GM12873 (cell line): ENCODE measurements around the gene CDHR4.

Experiments used
- TF ChIP-seq, protein P1 (sequence below): IDR thresholded peaks from 2 replicates; pipeline ENCODE4 v1.5.1; 2012; ENCODE audit warnings: low read depth, mild to moderate bottlenecking, moderate library complexity, low read length, control low read depth; ENCODE audit not compliant: insufficient read depth; ENCODE audit errors: missing control alignments

Gene CDHR4

DNA sequence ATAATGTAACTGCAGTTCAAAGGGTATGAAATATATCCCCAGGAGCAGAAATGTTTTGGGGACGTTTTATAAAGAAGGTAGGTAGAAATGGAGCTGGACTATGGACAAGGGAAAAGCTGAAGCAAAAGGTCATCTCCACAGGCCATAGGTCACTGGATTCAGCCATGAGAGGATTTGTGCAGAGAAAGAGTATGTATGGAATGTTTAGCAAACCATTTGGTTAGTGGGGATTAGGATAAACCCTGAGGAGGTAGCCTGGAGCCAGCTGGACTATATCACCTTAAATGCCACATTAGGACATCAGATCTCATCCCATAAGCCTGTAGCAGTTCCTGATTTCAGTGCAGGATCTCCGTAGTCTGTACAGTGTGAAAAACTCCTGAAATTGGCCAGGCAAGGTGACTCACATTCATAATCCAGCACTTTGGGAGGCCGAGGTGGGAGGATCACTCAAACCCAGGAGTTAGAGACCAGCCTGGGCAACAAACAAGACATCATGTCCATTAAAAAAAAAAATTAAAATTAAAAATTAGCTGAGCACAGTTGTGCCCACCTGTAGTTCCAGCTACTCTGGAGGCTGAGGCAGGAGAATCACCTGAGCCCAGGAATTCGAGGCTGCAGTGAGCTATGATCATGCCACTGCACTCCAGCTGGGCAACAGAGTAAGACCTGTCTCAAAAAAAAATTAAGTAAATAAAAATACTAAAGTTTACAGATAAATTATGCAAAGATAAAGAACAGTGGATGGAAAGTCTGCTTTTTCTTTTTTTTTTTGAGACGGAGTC, 18.1 kb downstream of the CDHR4 start:
- TF ChIP-seq, protein P1, sequence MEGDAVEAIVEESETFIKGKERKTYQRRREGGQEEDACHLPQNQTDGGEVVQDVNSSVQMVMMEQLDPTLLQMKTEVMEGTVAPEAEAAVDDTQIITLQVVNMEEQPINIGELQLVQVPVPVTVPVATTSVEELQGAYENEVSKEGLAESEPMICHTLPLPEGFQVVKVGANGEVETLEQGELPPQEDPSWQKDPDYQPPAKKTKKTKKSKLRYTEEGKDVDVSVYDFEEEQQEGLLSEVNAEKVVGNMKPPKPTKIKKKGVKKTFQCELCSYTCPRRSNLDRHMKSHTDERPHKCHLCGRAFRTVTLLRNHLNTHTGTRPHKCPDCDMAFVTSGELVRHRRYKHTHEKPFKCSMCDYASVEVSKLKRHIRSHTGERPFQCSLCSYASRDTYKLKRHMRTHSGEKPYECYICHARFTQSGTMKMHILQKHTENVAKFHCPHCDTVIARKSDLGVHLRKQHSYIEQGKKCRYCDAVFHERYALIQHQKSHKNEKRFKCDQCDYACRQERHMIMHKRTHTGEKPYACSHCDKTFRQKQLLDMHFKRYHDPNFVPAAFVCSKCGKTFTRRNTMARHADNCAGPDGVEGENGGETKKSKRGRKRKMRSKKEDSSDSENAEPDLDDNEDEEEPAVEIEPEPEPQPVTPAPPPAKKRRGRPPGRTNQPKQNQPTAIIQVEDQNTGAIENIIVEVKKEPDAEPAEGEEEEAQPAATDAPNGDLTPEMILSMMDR: no peak

DNA sequence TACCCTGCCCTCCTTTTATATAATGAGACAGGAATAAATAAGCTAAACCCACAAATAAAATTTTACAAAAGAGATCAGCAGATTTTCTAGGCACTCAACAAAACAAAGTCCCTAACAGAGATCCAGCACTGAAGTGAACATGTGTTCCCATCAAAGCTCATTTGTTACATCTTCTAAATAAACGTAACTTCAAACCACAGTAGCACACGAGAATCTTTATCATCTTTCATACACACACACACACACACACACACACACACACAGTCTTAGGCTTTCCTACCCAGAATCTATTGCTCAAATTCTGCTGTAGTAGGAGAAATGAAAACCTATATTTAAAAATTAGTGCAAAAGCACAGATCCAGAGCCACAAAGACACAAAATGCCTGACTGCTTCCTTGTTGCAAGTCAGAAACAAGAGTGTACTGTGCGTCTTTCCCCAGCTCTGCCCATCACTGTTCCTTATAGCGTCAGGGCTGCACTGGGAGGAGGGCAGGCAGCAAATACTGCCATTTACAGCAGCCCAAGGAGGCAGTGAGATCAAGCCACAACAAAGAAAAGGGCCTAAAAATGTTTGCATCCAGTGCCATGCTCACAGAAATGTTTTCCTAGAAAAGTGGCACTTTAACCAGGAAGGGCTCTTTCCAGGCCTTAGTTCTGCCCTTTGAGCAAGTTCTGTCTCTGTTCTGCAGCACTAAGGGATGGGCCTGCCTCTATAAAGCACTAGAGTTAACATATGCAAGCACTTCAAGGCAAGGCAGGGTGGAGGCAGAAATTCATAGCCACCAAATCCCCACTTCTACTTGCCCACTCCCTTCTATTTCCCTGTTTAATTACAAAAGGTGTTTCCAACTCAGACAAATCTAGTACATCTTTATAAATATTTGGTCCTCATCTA, 19.3 kb downstream of the CDHR4 start:
- TF ChIP-seq, protein P1: no peak

DNA sequence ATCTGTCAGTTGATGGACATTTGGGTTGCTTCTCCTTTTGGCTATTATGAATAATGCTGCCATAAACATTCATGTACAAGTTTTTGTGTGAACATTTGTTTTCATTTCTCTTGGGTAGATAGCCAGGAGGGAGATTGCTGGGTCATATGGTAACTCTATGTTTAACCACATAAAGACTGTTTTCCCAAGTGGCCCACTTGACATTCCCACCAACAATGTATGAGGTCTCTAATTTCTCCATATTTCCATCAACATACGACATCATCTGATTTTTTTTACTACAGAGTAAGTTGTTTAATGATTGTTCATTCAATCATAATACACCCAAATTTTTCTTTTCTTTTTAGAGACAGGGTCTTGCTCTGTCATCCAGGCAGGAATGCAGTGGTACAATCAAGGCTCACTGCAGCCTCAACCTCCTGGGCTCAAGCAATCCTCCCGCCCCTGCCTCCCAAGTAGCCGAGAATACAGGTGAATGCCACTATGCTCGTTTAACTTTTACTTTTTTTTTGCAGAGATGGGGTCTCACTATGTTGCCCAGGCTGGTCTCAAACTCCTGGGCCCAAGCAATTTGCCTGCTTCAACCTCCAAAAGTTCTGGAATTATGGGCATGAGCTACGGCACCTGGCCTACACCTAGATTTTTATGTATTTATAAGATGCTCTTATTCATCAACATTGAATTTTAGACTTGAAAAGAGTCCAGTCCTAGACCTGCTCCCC, 20.2 kb downstream of the CDHR4 start:
- TF ChIP-seq, protein P1: no peak

DNA sequence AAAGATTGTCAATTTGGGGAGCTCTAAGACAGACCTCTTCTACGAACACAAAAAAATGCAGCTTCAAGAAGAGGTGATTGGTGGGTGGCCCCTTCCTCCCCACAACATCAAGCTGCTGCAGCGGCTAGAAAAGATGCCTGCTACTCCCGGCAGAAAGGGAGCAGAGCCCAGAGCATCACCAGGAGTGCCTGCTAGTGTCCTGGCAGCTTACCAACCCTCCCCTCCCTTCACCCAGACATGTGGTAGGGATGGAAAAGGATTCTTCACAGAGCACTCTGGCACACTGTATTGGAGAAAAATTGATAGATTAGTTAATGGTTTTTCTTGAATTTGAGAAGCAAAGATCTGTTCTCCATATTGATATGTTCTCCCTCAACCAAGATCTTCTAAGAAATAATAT, 24.1 kb downstream of the CDHR4 start:
- TF ChIP-seq, protein P1: no peak

DNA sequence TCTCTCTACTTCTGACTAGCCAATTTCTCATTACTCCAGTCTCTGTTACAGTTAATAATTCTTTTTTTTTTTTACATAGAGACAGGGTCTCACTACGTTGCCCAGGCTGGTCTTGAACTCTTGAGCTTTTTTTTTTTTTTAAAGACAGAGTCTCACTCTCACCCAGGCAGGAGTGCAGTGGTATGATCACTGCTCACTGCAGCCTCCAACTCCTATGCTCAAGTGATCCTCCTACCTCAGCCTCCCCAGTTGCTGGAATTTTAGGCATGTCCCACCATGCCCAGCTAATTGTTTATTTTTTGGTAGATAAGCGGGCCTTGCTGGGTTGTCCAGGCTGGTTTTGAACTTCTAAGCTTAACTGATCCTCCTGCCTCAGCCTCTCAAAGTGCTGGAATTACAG, 27.0 kb downstream of the CDHR4 start:
- TF ChIP-seq, protein P1: no peak

DNA sequence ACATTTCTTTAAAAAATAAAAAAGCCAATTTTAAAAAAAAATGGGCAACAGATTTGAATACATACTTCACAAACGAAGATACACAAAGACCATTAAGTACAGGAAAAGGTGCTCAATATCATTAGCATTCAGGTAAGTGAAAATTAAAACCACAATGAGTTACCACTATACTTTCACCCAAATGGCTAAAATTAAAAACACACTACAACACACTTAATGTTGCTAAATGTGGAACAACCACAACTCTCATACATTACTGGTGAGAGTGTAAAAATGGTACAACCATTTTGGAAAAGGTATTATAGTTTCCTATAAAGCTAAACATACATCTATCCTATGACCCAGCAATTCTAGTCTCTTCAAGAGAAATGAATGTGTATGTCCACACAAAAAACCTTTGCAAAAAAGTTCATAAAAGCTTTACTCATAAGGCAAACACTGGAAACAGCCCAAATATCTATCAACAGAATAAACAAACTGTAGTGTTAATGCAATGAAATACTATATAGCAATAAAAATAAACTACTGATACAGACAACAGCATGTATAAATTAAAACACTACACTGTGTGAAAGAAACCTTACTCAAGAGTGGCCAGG, 28.2 kb downstream of the CDHR4 start:
- TF ChIP-seq, protein P1: no peak
